ENCODE measurements around the gene RTN4RL1. TPM values are rescaled to one million over a fixed set of nuclear protein-coding genes. Genes with fewer than 3 reads are reported as not detected.
"Not testable (repeated sequence)": the region's sequence is repeated elsewhere in the genome, so short reads cannot be mapped to it uniquely, and the experiment has no call there.

The RTN4RL1 gene
- total RNA-seq, 1 donor from 2014 or later = 3.7 TPM

GRCh38 chr17:2017274-2017941 is 7.7 kb downstream of the RTN4RL1 start:
- no peaks in the 10 kb centered on the region for H3K36me3 ChIP-seq
- H3K27me3 ChIP-seq = no peaks in the 10 kb centered on the region
- no peak overlapping the region for H3K4me3 ChIP-seq
- DNase-seq (ENCODE audit: extremely low spot score in 2 of 2) = no peak
- H3K9me3 ChIP-seq = no peaks in the 10 kb centered on the region
- H3K27ac ChIP-seq = no peak overlapping the region
- no peak for TF ChIP-seq POLR2A (IDR thresholded peaks at IDR 0.05)
- no peak for TF ChIP-seq POLR2AphosphoS5 (IDR thresholded peaks at IDR 0.05; ENCODE audit: insufficient read depth in 1 of 2, low read depth in 1 of 2)
- intact Hi-C loops (cut with DNase I) = no loop called here
- H3K4me1 ChIP-seq = peaks cover under 1% of the 10 kb centered on the region

GRCh38 chr17:2016494-2016893 is 8.6 kb downstream of the RTN4RL1 start:
- intact Hi-C loops (cut with DNase I) = no loop called here
- TF ChIP-seq POLR2A (IDR thresholded peaks at IDR 0.05) (no peak), POLR2AphosphoS5 (IDR thresholded peaks at IDR 0.05; ENCODE audit: insufficient read depth in 1 of 2, low read depth in 1 of 2) (no peak)
- TF ChIP-seq, protein P1, sequence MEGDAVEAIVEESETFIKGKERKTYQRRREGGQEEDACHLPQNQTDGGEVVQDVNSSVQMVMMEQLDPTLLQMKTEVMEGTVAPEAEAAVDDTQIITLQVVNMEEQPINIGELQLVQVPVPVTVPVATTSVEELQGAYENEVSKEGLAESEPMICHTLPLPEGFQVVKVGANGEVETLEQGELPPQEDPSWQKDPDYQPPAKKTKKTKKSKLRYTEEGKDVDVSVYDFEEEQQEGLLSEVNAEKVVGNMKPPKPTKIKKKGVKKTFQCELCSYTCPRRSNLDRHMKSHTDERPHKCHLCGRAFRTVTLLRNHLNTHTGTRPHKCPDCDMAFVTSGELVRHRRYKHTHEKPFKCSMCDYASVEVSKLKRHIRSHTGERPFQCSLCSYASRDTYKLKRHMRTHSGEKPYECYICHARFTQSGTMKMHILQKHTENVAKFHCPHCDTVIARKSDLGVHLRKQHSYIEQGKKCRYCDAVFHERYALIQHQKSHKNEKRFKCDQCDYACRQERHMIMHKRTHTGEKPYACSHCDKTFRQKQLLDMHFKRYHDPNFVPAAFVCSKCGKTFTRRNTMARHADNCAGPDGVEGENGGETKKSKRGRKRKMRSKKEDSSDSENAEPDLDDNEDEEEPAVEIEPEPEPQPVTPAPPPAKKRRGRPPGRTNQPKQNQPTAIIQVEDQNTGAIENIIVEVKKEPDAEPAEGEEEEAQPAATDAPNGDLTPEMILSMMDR (IDR thresholded peaks at IDR 0.05) = no peak

DNA sequence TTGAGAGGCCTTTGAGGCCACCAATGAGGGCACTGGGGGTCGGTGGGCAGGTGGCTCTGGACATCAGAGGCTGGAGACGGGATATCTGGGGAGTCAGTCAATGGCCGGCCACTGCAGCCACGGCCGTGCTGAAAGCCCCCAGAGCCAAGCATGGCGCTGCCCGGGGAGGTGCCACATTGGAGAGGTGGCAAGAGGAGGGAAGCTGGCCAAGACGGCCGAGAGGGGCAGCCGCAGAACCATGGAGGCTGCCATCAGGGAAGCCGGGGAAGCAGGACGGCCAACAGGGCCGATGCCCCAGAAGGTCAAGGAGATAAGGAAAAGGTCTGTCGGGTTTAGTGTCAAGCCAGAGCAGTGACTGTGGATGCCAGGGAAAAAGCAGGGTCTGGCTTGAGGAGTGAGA is 9.8 kb downstream of the RTN4RL1 start:
- no peak overlapping the region for H3K4me3 ChIP-seq
- no peak overlapping the region for H3K27ac ChIP-seq
- no peaks in the 10 kb centered on the region for H3K36me3 ChIP-seq
- no peaks in the 10 kb centered on the region for H3K9me3 ChIP-seq
- TF ChIP-seq POLR2AphosphoS5 (IDR thresholded peaks at IDR 0.05; ENCODE audit: insufficient read depth in 1 of 2, low read depth in 1 of 2) (no peak), POLR2A (IDR thresholded peaks at IDR 0.05) (no peak)
- TF ChIP-seq, protein P1 (IDR thresholded peaks at IDR 0.05) = no peak
- intact Hi-C loops (cut with DNase I) = no loop called here
- H3K4me1 ChIP-seq = peaks cover 21% of the 10 kb centered on the region
- DNase-seq (ENCODE audit: extremely low spot score in 2 of 2) = no peak
- no peaks in the 10 kb centered on the region for H3K27me3 ChIP-seq

More at GRCh38 chr17:2016494-2016893, 8.6 kb downstream of the RTN4RL1 start:
- Histone ChIP-seq H3K4me3 (no peak overlapping the region), H3K27me3 (no peaks in the 10 kb centered on the region), H3K4me1 (peaks cover 10% of the 10 kb centered on the region), H3K36me3 (no peaks in the 10 kb centered on the region), H3K27ac (no peak overlapping the region), H3K9me3 (no peaks in the 10 kb centered on the region)
- DNase-seq (ENCODE audit: extremely low spot score in 2 of 2) = no peak

GRCh38 chr17:2013994-2014317 is 11.2 kb downstream of the RTN4RL1 start:
- peaks cover 22% of the 10 kb centered on the region for H3K4me1 ChIP-seq
- no peak for DNase-seq (ENCODE audit: extremely low spot score in 2 of 2)
- no peaks in the 10 kb centered on the region for H3K9me3 ChIP-seq
- no peaks in the 10 kb centered on the region for H3K36me3 ChIP-seq
- no peak overlapping the region for H3K4me3 ChIP-seq
- TF ChIP-seq POLR2AphosphoS5 (IDR thresholded peaks at IDR 0.05; ENCODE audit: insufficient read depth in 1 of 2, low read depth in 1 of 2) (no peak), POLR2A (IDR thresholded peaks at IDR 0.05) (no peak)
- TF ChIP-seq, protein P1 (IDR thresholded peaks at IDR 0.05) = no peak
- H3K27ac ChIP-seq = no peak overlapping the region
- intact Hi-C loops (cut with DNase I) = no loop called here
- H3K27me3 ChIP-seq = no peaks in the 10 kb centered on the region

DNA sequence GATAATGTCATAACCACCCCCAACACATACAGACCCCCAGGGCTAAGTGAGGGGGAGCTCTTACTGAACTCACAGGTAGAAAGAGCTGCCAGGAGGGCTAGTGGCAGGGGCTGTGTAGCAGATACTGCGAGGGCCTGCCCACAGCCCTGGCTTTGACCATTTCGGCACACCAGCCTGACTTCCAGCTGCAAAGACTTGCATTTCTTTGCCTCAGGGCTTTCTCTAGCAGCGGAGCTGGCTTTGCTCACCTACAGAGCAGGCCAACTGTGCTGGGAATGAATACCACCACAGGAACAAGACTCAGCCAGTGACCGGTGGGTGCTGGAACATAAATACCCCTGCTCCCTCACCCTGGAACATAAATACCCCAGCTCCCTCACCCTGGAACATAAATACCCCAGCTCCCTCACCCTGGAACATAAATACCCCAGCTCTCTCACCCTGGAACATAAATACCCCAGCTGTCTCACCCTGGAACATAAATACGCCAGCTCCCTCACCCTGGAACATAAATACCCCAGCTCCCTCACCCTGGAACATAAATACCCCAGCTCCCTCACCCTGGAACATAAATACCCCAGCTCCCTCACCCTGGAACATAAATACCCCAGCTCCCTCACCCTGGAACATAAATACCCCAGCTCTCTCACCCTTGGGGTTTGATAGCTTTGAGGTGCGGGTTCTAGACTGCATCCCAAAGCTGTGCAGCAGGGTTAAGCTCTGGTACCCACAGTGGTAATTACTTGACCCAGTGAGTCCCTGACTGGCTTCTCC is 11.7 kb downstream of the RTN4RL1 start:
- H3K27me3 ChIP-seq; DNase-seq (ENCODE audit: extremely low spot score in 2 of 2); H3K9me3 ChIP-seq; H3K36me3 ChIP-seq; intact Hi-C loops (cut with DNase I); H3K4me3 ChIP-seq: not testable (repeated sequence)
- Histone ChIP-seq H3K27ac (peak overlapping the region; percentile 74), H3K4me1 (peaks cover 22% of the 10 kb centered on the region)

DNA sequence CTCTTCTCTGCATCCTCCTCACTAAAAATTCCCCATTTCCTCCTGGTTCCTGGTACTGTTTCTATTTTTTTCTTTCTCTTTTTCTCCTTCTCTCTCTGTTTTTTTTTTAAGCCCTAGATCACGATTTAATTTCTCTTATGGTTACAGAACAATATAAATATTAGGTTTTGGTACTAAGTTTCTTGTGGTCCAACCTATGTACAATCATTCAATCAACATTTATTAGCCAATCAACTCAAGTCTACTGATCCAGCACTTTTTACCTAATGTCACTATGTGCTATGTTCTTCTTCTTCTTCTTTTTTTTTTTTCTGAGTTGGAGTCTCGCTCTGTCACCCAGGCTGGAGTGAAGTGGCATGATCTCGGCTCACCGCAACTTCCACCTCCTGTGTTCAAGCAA is 12.6 kb downstream of the RTN4RL1 start:
- no peak for DNase-seq (ENCODE audit: extremely low spot score in 2 of 2)
- peak overlapping the region; percentile 74 for H3K27ac ChIP-seq
- peaks cover 22% of the 10 kb centered on the region for H3K4me1 ChIP-seq
- H3K4me3 ChIP-seq = no peak overlapping the region
- H3K9me3 ChIP-seq = no peaks in the 10 kb centered on the region
- TF ChIP-seq POLR2AphosphoS5 (IDR thresholded peaks at IDR 0.05; ENCODE audit: insufficient read depth in 1 of 2, low read depth in 1 of 2) = no peak
- TF ChIP-seq POLR2A (IDR thresholded peaks at IDR 0.05) = no peak
- TF ChIP-seq, protein P1 (IDR thresholded peaks at IDR 0.05) = no peak
- H3K27me3 ChIP-seq = no peaks in the 10 kb centered on the region
- intact Hi-C loops (cut with DNase I) = no loop called here
- H3K36me3 ChIP-seq = no peaks in the 10 kb centered on the region

Measured in vagina (tissue), 2 donors.